NCI-H2081 (cell line): ENCODE data around the gene PER1.
"Not testable (repeated sequence)": the region's sequence is repeated elsewhere in the genome, so short reads cannot be mapped to it uniquely, and the experiment has no call there.

Experiments
- DNase-seq, 2 experiments: peaks; one replicate each; lab custom pipeline; 2025; lab: John Stamatoyannopoulos, UW

Gene PER1

GRCh38 chr17:8152112-8152775 lies at the start of gene PER1:
Gene PER1 (minus strand): TSS chr17:8152404. CDS start chr17:8150706, 1,698 bp downstream.
- peak; percentile 82 to 87 for DNase-seq

- DNase-seq = peak; percentile 77 to 93
Measured at GRCh38 chr17:8192070-8192815, 40.0 kb upstream of the PER1 start.

GRCh38 chr17:8190506-8190905 lies 38.3 kb upstream of the PER1 start:
- no peak for DNase-seq

GRCh38 chr17:8189711-8190477 lies 37.7 kb upstream of the PER1 start, which contains the start of gene BORCS6:
Gene BORCS6 (minus strand): TSS chr17:8190180. CDS start chr17:8190140, 40 bp downstream.
- peak; percentile 88 to 95 for DNase-seq

- DNase-seq = no peak
Measured at GRCh38 chr17:8189041-8189710, 37.0 kb upstream of the PER1 start.

GRCh38 chr17:8188263-8188839 lies 36.1 kb upstream of the PER1 start:
- no peak for DNase-seq

- peak; percentile 89 to 93 for DNase-seq
Measured at GRCh38 chr17:8187517-8188262, 35.5 kb upstream of the PER1 start.

GRCh38 chr17:8186787-8187516 lies 34.7 kb upstream of the PER1 start:
- peak; percentile 90 for DNase-seq

- DNase-seq = no peak
Measured at GRCh38 chr17:8186446-8186786, 34.2 kb upstream of the PER1 start.

GRCh38 chr17:8185582-8186445 lies 33.6 kb upstream of the PER1 start:
- DNase-seq = peak; percentile 51 to 60

- no peak for DNase-seq
Measured at GRCh38 chr17:8176998-8177731, 25.0 kb upstream of the PER1 start.

GRCh38 chr17:8176197-8176940 lies 24.2 kb upstream of the PER1 start, which contains the start of gene TMEM107:
Gene TMEM107 (minus strand): TSS chr17:8176380. CDS start chr17:8176286, 94 bp downstream.
- peak; percentile 74 to 83 for DNase-seq

GRCh38 chr17:8175795-8176196 lies 23.6 kb upstream of the PER1 start:
- DNase-seq = peak in 1 of 2 experiments; percentile 14

- DNase-seq = no peak
Measured at GRCh38 chr17:8173871-8174322, 21.7 kb upstream of the PER1 start.

GRCh38 chr17:8173056-8173870 lies 21.1 kb upstream of the PER1 start:
- DNase-seq = peak; percentile 67 to 92

- not testable (repeated sequence) for DNase-seq
Measured at GRCh38 chr17:8170186-8170585, 18.0 kb upstream of the PER1 start.

GRCh38 chr17:8167526-8167925 lies 15.3 kb upstream of the PER1 start:
- no peak for DNase-seq
